H1 (cell line): Measurements from ENCODE around the gene STAG2. TPM values are rescaled to one million over a fixed set of nuclear protein-coding genes. Genes with fewer than 3 reads are reported as not detected.

Experiments used
- CTCF ChIA-PET: fragments of 300-600 bp; sonication (Branson Sonifier 250); formaldehyde crosslinking; loops from one replicate; lab custom pipeline; 2021; ENCODE audit not compliant: partially characterized antibody; lab: Charles Lee
- POLR2A ChIA-PET: fragments of 300-600 bp; sonication (Branson Sonifier 250); formaldehyde crosslinking; loops from one replicate; lab custom pipeline; 2021; ENCODE audit warnings: inconsistent platforms; ENCODE audit not compliant: partially characterized antibody; lab: Charles Lee
- DNase-seq, 2 experiments: peaks; one replicate each; pipeline versions ENCODE4 v3.0.0 to v3.0.0-alpha.2; 2010 to 2022; ENCODE audit warnings: low spot score in 2 of 2, low read depth in 1 of 2, mixed read lengths in 1 of 2
- FAIRE-seq: peaks from 2 replicates; lab custom pipeline; 2011; peaks lifted over from hg19 to GRCh38; lab: Jason Lieb, UNC
- H2AFZ ChIP-seq: 2 replicates; pipeline ENCODE4 v1.8.1; 2012; ENCODE audit warnings: low read length, inconsistent platforms
- H2AK5ac ChIP-seq: 2 replicates; pipeline ENCODE4 v1.6.1; 2013; ENCODE audit warnings: low read depth, low read length
- H2BK120ac ChIP-seq: replicated peaks from 2 replicates; pipeline ENCODE3; 2013; ENCODE audit warnings: low read depth, low read length, inconsistent platforms
- H2BK12ac ChIP-seq: 2 replicates; pipeline ENCODE4 v1.6.1; 2013; ENCODE audit warnings: low read depth, low read length
- H2BK15ac ChIP-seq: 2 replicates; pipeline ENCODE4 v1.6.1; 2013; ENCODE audit warnings: low read length
- H2BK20ac ChIP-seq: 2 replicates; pipeline ENCODE4 v1.6.1; 2013; ENCODE audit warnings: low read length
- H2BK5ac ChIP-seq: 2 replicates; pipeline ENCODE4 v1.6.1; 2013; ENCODE audit warnings: low read depth, low read length
- H3K14ac ChIP-seq: 2 replicates; pipeline ENCODE4 v1.6.1; 2013; ENCODE audit warnings: inconsistent platforms; ENCODE audit not compliant: insufficient read length
- H3K18ac ChIP-seq: 2 replicates; pipeline ENCODE4 v1.6.1; 2013; ENCODE audit warnings: low read length; ENCODE audit errors: extremely low read depth
- H3K23ac ChIP-seq: 2 replicates; pipeline ENCODE4 v1.6.1; 2013; ENCODE audit warnings: inconsistent platforms; ENCODE audit not compliant: insufficient read length
- H3K23me2 ChIP-seq: 2 replicates; pipeline ENCODE4 v1.6.1; 2013; ENCODE audit warnings: low read depth, low read length
- H3K27ac ChIP-seq: 2 replicates; pipeline ENCODE4 v1.6.1; 2011; ENCODE audit warnings: low read depth, low read length, inconsistent platforms
- H3K27me3 ChIP-seq, 4 experiments: replicated peaks in 1 of 4; 1 replicate in 1 of 4; 2 replicates in 3 of 4; pipeline versions ENCODE4 v1.6.1 to v1.8.1; 2011 to 2013; ENCODE audit warnings: low read length in 3 of 4, mild to moderate bottlenecking in 3 of 4, inconsistent platforms in 2 of 4, mixed read lengths in 2 of 4, moderate library complexity in 1 of 4; ENCODE audit not compliant: control insufficient read depth in 3 of 4, insufficient read depth in 3 of 4; ENCODE audit errors: extremely low read depth in 1 of 4
- H3K36me3 ChIP-seq, 4 experiments: 2 replicates each; pipeline versions ENCODE4 v1.6.1 to v1.8.1; 2011 to 2013; ENCODE audit warnings: mild to moderate bottlenecking in 4 of 4, low read length in 3 of 4, moderate library complexity in 2 of 4, control low read depth in 1 of 4, inconsistent platforms in 1 of 4; ENCODE audit not compliant: insufficient read depth in 4 of 4, control insufficient read depth in 2 of 4
- H3K4ac ChIP-seq: replicated peaks from 2 replicates; pipeline ENCODE3; 2013; ENCODE audit warnings: low read length, low read depth, mixed read lengths, inconsistent platforms; ENCODE audit not compliant: insufficient read length
- H3K4me1 ChIP-seq, 4 experiments: replicated peaks in 1 of 4; 1 replicate in 1 of 4; 2 replicates in 3 of 4; pipeline versions ENCODE4 v1.6.1 to v1.8.1; 2011 to 2013; ENCODE audit warnings: low read length in 3 of 4, inconsistent platforms in 2 of 4, mixed read lengths in 1 of 4; ENCODE audit not compliant: insufficient read depth in 4 of 4, control insufficient read depth in 3 of 4
- H3K4me2 ChIP-seq, 2 experiments: 2 replicates each; pipeline versions ENCODE4 v1.6.1 to v1.8.1; 2011 to 2013; ENCODE audit warnings: low read depth in 2 of 2, low read length in 2 of 2, control low read depth in 1 of 2, inconsistent platforms in 1 of 2, mild to moderate bottlenecking in 1 of 2; ENCODE audit not compliant: insufficient read depth in 1 of 2
- H3K4me3 ChIP-seq, 4 experiments: fragments of 200-600, 300-600 bp in 1 of 4; sonication (generic), shearing (Covaris generic), sonication (Bioruptor Twin) in 1 of 4; 2 replicates each; pipeline versions ENCODE4 v1.5.1 to v1.8.1; 2011 to 2016; ENCODE audit warnings: low read length in 4 of 4, low read depth in 3 of 4, control low read depth in 2 of 4, inconsistent platforms in 2 of 4, mild to moderate bottlenecking in 2 of 4, mixed read lengths in 1 of 4, moderate library complexity in 1 of 4; ENCODE audit not compliant: insufficient read depth in 2 of 4; ENCODE audit errors: extremely low read depth in 1 of 4
- H3K56ac ChIP-seq: replicated peaks from 2 replicates; pipeline ENCODE3; 2013; ENCODE audit warnings: low read depth, mild to moderate bottlenecking, mixed read lengths, low read length, inconsistent platforms; ENCODE audit not compliant: insufficient read length
- H3K79me1 ChIP-seq: 2 replicates; pipeline ENCODE4 v1.6.1; 2013; ENCODE audit warnings: low read depth, low read length, control low read depth
- H3K79me2 ChIP-seq, 2 experiments: 2 replicates each; pipeline versions ENCODE4 v1.6.1 to v1.8.1; 2012 to 2013; ENCODE audit warnings: low read length in 2 of 2, mild to moderate bottlenecking in 2 of 2, inconsistent platforms in 1 of 2; ENCODE audit not compliant: insufficient read depth in 2 of 2, control insufficient read depth in 1 of 2
- H3K9ac ChIP-seq, 4 experiments: replicated peaks in 1 of 4; 1 replicate in 1 of 4; 2 replicates in 3 of 4; pipeline versions ENCODE4 v1.6.1 to v1.8.1; 2011 to 2013; ENCODE audit warnings: low read depth in 3 of 4, low read length in 3 of 4, control low read depth in 2 of 4, mild to moderate bottlenecking in 2 of 4, moderate library complexity in 2 of 4, inconsistent platforms in 1 of 4; ENCODE audit errors: extremely low read depth in 1 of 4
- H3K9me3 ChIP-seq, 2 experiments: 2 replicates each; pipeline versions ENCODE4 v1.6.1 to v1.8.1; 2012 to 2013; ENCODE audit warnings: mild to moderate bottlenecking in 2 of 2, moderate library complexity in 2 of 2, control low read depth in 1 of 2, inconsistent platforms in 1 of 2, low read depth in 1 of 2, low read length in 1 of 2, mixed read lengths in 1 of 2; ENCODE audit not compliant: insufficient read depth in 2 of 2
- H4K20me1 ChIP-seq, 2 experiments: replicated peaks in 1 of 2; 2 replicates each; pipeline versions ENCODE3 to v1.8.1; 2011 to 2013; ENCODE audit warnings: inconsistent platforms in 2 of 2, low read length in 2 of 2, mild to moderate bottlenecking in 1 of 2; ENCODE audit not compliant: insufficient read depth in 2 of 2, control insufficient read depth in 1 of 2
- H4K5ac ChIP-seq: 2 replicates; pipeline ENCODE4 v1.6.1; 2013; ENCODE audit warnings: low read length, low read depth, mixed read lengths, inconsistent platforms; ENCODE audit not compliant: insufficient read length
- H4K8ac ChIP-seq: 2 replicates; pipeline ENCODE4 v1.8.0; 2013; ENCODE audit warnings: mild to moderate bottlenecking, moderate library complexity, low read length, inconsistent platforms; ENCODE audit not compliant: insufficient read depth; ENCODE audit errors: extremely low read depth
- H4K91ac ChIP-seq: replicated peaks from 2 replicates; pipeline ENCODE3; 2013; ENCODE audit warnings: low read length, mixed read lengths, inconsistent platforms; ENCODE audit not compliant: insufficient read length
- CEBPB ChIP-seq: IDR thresholded peaks from 2 replicates; pipeline ENCODE4 v1.6.1; 2012; ENCODE audit warnings: low read depth, low read length
- CHD2 ChIP-seq: IDR thresholded peaks from 2 replicates; pipeline ENCODE4 v1.6.1; 2012; ENCODE audit warnings: low read length, improper control_type of control experiment
- CTCF ChIP-seq, 3 experiments: IDR thresholded peaks; 1 replicate in 2 of 3; 2 replicates in 1 of 3; pipeline versions ENCODE4 v1.5.1 to v1.6.1; 2011; ENCODE audit warnings: low read length in 3 of 3, mild to moderate bottlenecking in 3 of 3, inconsistent platforms in 2 of 3, low read depth in 1 of 3, moderate library complexity in 1 of 3; ENCODE audit not compliant: insufficient read depth in 1 of 3; ENCODE audit errors: control extremely low read depth in 1 of 3
- HDAC6 ChIP-seq: IDR thresholded peaks from one replicate; pipeline ENCODE4 v1.7.1; 2012; ENCODE audit warnings: low read depth, mild to moderate bottlenecking, inconsistent platforms, low read length, moderate library complexity
- KDM1A ChIP-seq: fragments of 200-600, 300-600 bp; sonication (generic); IDR thresholded peaks from 2 replicates; pipeline ENCODE4 v1.7.1; 2016; ENCODE audit warnings: mild to moderate bottlenecking, low read length, borderline replicate concordance
- NANOG ChIP-seq: IDR thresholded peaks from 2 replicates; pipeline ENCODE4 v1.6.1; 2011; ENCODE audit warnings: low read length, low read depth, mild to moderate bottlenecking, inconsistent platforms; ENCODE audit not compliant: insufficient read depth, poor library complexity, severe bottlenecking
- PHF8 ChIP-seq: fragments of 200-600 bp; sonication (generic); conservative IDR thresholded peaks from 2 replicates; pipeline ENCODE4 v1.7.1; 2012; ENCODE audit warnings: low read depth, mild to moderate bottlenecking, inconsistent platforms, low read length, moderate library complexity
- RFX5 ChIP-seq: IDR thresholded peaks from 2 replicates; pipeline ENCODE4 v1.6.1; 2011; ENCODE audit warnings: low read depth, low read length, improper control_type of control experiment, borderline replicate concordance
- RNF2 ChIP-seq: fragments of 200-900, 300-1000 bp; sonication (generic); IDR thresholded peaks from 2 replicates; pipeline ENCODE4 v1.7.1; 2016; ENCODE audit warnings: borderline replicate concordance, low read depth, mild to moderate bottlenecking, antibody characterized with exemption, low read length; ENCODE audit not compliant: poor library complexity, severe bottlenecking; ENCODE audit errors: missing control alignments
- RXRA ChIP-seq: IDR thresholded peaks from 2 replicates; pipeline ENCODE4 v1.6.1; 2011; ENCODE audit warnings: low read depth, mild to moderate bottlenecking, low read length, moderate library complexity; ENCODE audit not compliant: insufficient read depth
- TAF7 ChIP-seq: optimal IDR thresholded peaks from 2 replicates; pipeline ENCODE3; 2011; ENCODE audit warnings: low read depth, mild to moderate bottlenecking, inconsistent platforms, low read length, moderate library complexity, borderline replicate concordance
- WGBS, 2 experiments: shearing (Covaris generic) in 1 of 2; methylation state at CpG; one replicate each; pipeline versions ENCODE4 v1.1.6 to v1.1.7; 2013 to 2015; ENCODE audit warnings: low lambda C conversion rate in 2 of 2, mixed read lengths in 2 of 2, inconsistent platforms in 1 of 2, low coverage in 1 of 2, missing lambda C conversion rate in 1 of 2; ENCODE audit not compliant: insufficient replicate concordance in 2 of 2, insufficient coverage in 1 of 2, insufficient read length in 1 of 2; ENCODE audit errors: extremely low coverage in 1 of 2, missing lambda C conversion rate in 1 of 2; 5-methylcytosine and 5-hydroxymethylcytosine counted together
- polyA plus RNA-seq, 7 experiments: library from polyadenylated mRNA; depleted of rRNA in 3 of 7; stranded (reverse) in 5 of 7; unstranded in 2 of 7; fragments of >200 nt in 5 of 7; fragments of 200-250 nt in 2 of 7; gene quantifications; 1 replicate in 5 of 7; 2 replicates in 1 of 7; 4 replicates in 1 of 7; pipeline versions ENCODE4 v1.2.1 to v1.2.3, GENCODE V29; 2011 to 2013; ENCODE audit warnings: missing spikeins in 2 of 7, mixed read lengths in 2 of 7
- total RNA-seq: library from RNA; stranded (reverse); fragmentation: NEBNext Ultra II Directional; extraction: Animal tissue kit (Norgen Biotek cat#: 25700); gene quantifications from 2 replicates; pipeline ENCODE4 v1.2.1, GENCODE V29; 2021

STAG2 gene
- total and polyA plus RNA-seq, 2 of the 8 experiments (the other 6 are each of a cell fraction or from before 2014, with no cell fraction given): 20.3 to 94.9 TPM

GRCh38 chrX:124030520-124030919, 69.0 kb downstream of the STAG2 start:
- Histone ChIP-seq H2BK12ac (no peak overlapping the region), H2BK5ac (no peak overlapping the region), H3K9me3 (no peaks in the 10 kb centered on the region), H3K79me1 (no peaks in the 10 kb centered on the region), H3K4me3 (no peak overlapping the region), H3K4me1 (no peaks in the 10 kb centered on the region), H3K9ac (no peak overlapping the region), H3K23me2 (no peaks in the 10 kb centered on the region), H4K20me1 (no peaks in the 10 kb centered on the region), H3K4ac (no peak overlapping the region), H3K79me2 (peaks cover 0 to 5% of the 10 kb centered on the region in 2 experiments; a peak in 2 of 4 replicates), H2BK120ac (no peak overlapping the region), H3K56ac (no peak overlapping the region), H3K4me2 (no peak overlapping the region), H4K8ac (no peak overlapping the region), H2BK20ac (no peak overlapping the region), H3K18ac (no peak overlapping the region), H4K91ac (no peak overlapping the region), H3K36me3 (peaks cover 0 to 42% (median 2%) of the 10 kb centered on the region in 4 experiments; a peak in 2 of 8 replicates), H2AK5ac (no peak overlapping the region), H3K14ac (no peak overlapping the region), H4K5ac (no peak overlapping the region), H3K27ac (no peak overlapping the region), H2BK15ac (no peak overlapping the region), H2AFZ (no peak overlapping the region), H3K27me3 (no peaks in the 10 kb centered on the region), H3K23ac (no peak overlapping the region)
- peak; percentile 13 for FAIRE-seq
- POLR2A ChIA-PET: no interaction called here
- DNase-seq: no peak
- CTCF ChIA-PET: interaction anchor here (1.3 kb wide), 1 partner anchor 197 kb away, joined by 4 read pairs; no protein-coding TSS in a partner anchor
- 93% methylated on average over 1 of the region's 1 CpG; no CpG with 5 or more reads in 1 of the 2 experiments for WGBS, 2 experiments
- no peak for TF ChIP-seq HDAC6
- TF ChIP-seq CHD2: no peak
- TF ChIP-seq RFX5: no peak
- TF ChIP-seq RXRA: no peak
- TF ChIP-seq RNF2: no peak
- TF ChIP-seq KDM1A: no peak
- TF ChIP-seq PHF8: no peak
- no peak for TF ChIP-seq NANOG
- TF ChIP-seq TAF7: no peak
- no peak for TF ChIP-seq CEBPB
- TF ChIP-seq CTCF (IDR thresholded peaks at IDR 0.05; ENCODE audit: control extremely low read depth in 1 of 3, insufficient read depth in 1 of 3, low read depth in 1 of 3, low read length in 3 of 3): no peak
